Bladder microvascular endothelial cell (primary cell): ENCODE measurements around the gene GDF2. TPM values are rescaled to one million over a fixed set of nuclear protein-coding genes. Genes with fewer than 3 reads are reported as not detected.

ENCODE experiments used
- total RNA-seq: library from RNA; depleted of rRNA; stranded (reverse); fragments of >200 nt; gene quantifications from 2 replicates; pipeline ENCODE4 v1.2.3, GENCODE V29; 2014

GDF2 gene
- total RNA-seq, result not detected in 2 replicates

DNA sequence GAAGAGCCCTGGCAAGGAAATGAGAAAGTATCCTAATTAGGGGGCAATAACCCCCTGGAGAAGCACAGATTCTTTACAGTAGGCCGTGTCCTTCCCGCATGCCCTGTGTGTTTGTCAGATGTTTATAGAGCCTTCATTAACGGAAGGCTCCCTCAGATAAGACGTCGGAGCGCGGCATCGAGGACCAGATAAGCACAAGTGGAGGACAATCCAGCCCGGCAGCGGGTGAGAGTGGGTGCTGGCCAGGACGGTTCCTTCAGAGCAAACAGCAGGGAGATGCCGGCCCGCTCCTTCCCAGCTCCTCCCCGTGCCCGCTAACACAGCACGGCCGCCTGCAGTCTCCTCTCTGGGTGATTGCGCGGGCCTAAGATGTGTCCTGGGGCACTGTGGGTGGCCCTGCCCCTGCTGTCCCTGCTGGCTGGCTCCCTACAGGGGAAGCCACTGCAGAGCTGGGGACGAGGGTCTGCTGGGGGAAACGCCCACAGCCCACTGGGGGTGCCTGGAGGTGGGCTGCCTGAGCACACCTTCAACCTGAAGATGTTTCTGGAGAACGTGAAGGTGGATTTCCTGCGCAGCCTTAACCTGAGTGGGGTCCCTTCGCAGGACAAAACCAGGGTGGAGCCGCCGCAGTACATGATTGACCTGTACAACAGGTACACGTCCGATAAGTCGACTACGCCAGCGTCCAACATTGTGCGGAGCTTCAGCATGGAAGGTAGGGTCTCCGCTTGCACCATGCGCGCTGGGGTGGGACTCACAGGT lies at the start of gene GDF2:
TSS of gene GDF2 (plus strand) at position 155 of the 762 bp plus-strand sequence. CDS start at position 370, 215 bp downstream.

GRCh38 chr10:47299611-47300428 lies 22.4 kb upstream of the GDF2 start, which contains the start of gene GDF10:
GDF10 (plus strand) TSS chr10:47300197; CDS start chr10:47300652, 455 bp downstream.

GRCh38 chr10:47348138-47348651 lies 25.9 kb downstream of the GDF2 start, which contains the start of gene RBP3:
RBP3 (plus strand) TSS chr10:47348363; CDS start chr10:47348485, 122 bp downstream.

Other genes starting within 250 kb of the GDF2 start
- not detected in 2 replicates for gene GDF10, start 22.3 kb upstream of the GDF2 start, total RNA-seq
- gene RBP3, start 25.9 kb downstream of the GDF2 start, total RNA-seq, result not detected in 2 replicates
- gene ZNF488, start 61.8 kb downstream of the GDF2 start, total RNA-seq, result 0.13 TPM in 1 of 2 replicates, not detected in the other
- not detected in 2 replicates for gene ANXA8, start 161.7 kb downstream of the GDF2 start, total RNA-seq
- not detected in 2 replicates for gene FAM25G, start 169.2 kb downstream of the GDF2 start, total RNA-seq
- 0.16 and 1.8 TPM in 2 replicates for gene AGAP9, start 201.2 kb downstream of the GDF2 start, total RNA-seq